Measurements from ENCODE around the gene CLDN24.

CLDN24 gene

GRCh38 chr4:183284258-183284785 is 37.9 kb downstream of the CLDN24 start:
- DNase-seq (ENCODE audit: low read depth) = no peak

DNA sequence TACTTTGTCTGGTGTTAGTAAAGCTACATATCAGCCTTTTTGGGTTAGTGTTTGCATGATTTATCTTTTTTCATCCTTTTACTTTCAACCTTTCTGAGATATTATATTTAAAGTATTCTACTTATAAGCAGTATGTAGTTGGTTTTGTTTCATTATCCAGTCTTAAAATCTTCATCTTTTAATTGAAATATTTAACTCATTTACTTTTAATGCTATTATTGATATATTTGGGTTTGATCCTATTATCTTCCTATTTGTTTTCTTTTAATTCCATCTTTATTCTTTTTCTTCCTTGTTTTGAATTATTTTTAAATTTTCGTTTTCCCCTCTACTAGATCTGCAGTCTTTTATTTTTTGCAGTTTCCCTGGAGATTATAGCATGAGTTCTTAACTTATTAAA is 46.1 kb downstream of the CLDN24 start:
- no peak for DNase-seq (ENCODE audit: low read depth)

DNA sequence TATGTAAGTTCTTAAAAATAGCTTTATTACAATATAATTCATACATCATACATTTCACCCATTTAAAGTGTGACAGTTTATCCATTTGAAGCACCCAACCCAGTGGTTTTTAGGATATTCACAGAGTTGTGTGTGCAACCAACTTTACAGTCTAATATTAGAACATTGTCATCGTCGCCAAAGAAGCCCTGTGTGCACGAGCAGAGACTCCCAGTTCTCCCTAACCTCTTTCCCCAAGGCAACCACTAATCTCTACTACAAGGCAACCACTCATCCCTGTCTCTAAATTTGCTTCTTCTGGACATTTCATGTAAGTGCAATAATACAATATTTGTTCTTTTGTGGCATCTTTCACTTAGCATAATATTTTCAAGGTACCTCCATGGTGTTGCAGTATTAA is 49.8 kb downstream of the CLDN24 start:
- no peak for DNase-seq (ENCODE audit: low read depth)
